Activated gamma-delta T cell (primary cell): Measurements from ENCODE around the gene FOXN1.
"Not testable (repeated sequence)": the region's sequence is repeated elsewhere in the genome, so short reads cannot be mapped to it uniquely, and the experiment has no call there.

Experiments
- DNase-seq: peaks from one replicate; lab custom pipeline; 2025; lab: John Stamatoyannopoulos, UW

Gene FOXN1

GRCh38 chr17:28499684-28500357 is 6.3 kb upstream of the FOXN1 start:
- DNase-seq: no peak

DNA sequence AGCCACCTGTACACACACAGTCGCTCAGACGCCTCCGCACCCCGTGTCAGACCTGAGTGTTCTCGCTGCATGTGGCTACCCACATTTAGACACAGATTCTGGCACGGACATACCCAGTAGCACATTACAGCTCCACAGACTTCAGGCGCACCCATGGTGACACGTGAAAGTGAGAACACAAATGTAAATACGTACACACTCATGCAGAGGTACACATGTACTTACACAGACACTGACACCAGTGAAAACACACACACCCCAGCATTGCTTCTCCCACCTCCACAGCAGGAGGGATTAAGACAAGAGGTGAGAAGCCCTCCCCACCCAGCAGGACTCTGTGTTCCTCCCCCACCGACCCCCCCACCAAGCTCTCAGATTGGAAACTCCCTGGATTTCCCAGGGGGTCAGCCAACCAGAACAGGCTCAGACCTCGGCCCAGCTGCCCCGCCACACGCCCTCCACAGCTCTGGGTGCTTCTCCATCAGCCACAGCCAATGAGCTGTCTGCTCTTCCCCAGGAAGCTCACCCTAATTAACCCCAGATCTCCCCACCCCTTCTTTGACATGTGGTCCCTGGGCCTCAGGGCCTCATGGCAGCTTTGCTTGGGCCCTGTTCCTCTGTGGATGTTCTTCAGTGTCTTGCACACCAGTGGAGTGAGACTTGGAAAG is 5.3 kb upstream of the FOXN1 start:
- DNase-seq: no peak

DNA sequence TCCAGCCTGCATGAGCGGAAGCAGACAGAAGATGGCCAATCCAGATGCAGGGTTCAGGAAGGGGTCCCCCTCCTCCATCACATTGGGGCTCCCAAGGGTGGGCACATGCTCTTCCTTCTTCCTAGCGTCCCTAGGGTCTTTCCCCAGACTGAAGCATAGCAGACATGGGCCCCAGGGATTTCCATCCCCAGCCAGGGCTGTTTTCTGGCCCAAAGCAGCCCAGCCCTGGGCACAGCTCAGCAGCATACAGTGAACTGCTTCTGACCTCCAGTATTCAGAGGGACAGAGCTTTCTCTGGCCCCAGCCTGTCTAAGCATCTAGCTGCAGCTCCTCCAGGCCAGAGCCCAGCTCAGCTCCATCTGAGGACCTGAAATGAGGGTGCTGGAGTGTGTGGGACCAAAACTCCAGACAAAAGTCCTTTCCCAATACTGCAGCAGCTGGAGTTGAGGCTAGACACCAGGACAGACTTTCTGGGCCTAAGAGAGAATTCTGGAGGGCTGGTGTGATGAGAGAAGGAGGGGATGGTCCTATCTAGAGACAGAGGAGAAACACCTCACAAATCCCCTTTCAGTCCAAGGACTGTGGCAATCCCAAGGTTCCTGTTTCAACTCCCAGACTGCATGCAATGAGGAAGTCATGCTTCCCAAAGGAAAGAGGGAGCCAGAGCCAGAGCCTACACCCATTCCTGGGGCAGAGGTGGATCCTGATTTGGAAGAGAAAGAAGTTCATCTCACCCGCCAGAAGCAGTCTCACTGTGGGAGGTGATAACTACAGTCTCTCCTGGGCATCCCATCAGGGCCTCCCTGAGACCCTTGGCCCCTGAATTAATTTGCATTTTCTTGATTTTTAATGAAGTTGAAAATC is 4.5 kb upstream of the FOXN1 start:
- no peak for DNase-seq

GRCh38 chr17:28503420-28503819 is 2.7 kb upstream of the FOXN1 start:
- no peak for DNase-seq

GRCh38 chr17:28506763-28507487 is 777 bp downstream of the FOXN1 start:
- no peak for DNase-seq

- no peak for DNase-seq
Observed at GRCh38 chr17:28507567-28508203, 1.5 kb downstream of the FOXN1 start.

DNA sequence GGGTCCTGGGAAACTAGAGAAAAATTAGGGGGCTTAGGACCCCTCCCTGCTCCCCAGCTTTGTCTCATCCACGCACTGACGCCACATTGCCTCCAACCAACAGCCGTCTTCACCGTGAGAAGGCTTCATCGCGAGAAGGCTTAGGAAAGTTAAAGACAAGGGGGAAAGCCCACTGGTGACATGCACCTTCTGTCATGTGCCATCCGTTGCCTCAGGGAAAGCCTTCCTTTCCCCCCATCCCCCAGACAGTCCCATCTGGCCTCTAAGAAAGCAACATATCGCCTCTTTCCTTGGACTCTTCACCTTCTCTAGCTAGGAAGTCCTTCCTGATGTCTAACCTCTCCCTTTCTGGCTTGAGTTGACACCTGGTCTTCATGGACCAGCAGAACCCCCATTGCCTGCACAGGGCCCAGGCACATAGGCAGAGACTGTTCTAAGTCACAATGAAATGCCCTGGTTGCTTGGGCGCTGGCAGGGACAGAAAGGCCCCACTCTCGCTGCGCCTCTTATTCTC is 2.1 kb downstream of the FOXN1 start:
- no peak for DNase-seq

- no peak for DNase-seq
Observed at GRCh38 chr17:28509789-28510188, 3.6 kb downstream of the FOXN1 start.

DNA sequence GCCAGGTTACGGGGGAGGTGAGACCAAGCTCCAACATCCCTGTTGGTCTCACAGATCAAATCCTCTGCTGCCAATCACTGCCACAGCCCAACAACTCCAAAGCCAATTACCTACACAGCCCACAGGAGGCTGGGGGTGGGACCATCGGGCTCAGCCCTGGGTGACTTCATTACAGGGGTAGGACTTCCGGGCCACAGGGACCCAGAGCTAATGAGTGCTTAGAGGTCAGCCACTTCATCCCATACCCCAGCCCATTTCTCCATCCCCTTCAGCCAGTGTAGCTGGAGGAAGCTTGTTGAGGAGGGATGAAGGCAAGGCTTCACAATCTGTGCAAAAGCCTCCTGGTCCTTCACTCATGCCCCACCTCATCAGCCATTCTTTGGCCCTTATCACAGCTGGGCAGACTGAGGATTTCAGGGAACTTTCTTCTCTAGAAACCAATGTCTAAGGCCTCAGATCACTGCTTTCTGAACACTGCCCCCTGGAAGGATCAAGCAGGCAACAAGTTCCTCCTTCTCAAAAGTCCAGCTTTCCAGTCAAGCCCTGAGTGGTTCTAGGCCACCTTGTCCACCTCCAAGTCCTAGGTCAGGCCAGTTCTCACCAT is 5.8 kb downstream of the FOXN1 start:
- DNase-seq: no peak

- DNase-seq: no peak
Observed at GRCh38 chr17:28513476-28513875, 7.3 kb downstream of the FOXN1 start.

- DNase-seq: no peak
Observed at GRCh38 chr17:28514561-28515002, 8.4 kb downstream of the FOXN1 start.

GRCh38 chr17:28515518-28515917 is 9.4 kb downstream of the FOXN1 start:
- DNase-seq: no peak

GRCh38 chr17:28518132-28518531 is 12.0 kb downstream of the FOXN1 start:
- DNase-seq: no peak

DNA sequence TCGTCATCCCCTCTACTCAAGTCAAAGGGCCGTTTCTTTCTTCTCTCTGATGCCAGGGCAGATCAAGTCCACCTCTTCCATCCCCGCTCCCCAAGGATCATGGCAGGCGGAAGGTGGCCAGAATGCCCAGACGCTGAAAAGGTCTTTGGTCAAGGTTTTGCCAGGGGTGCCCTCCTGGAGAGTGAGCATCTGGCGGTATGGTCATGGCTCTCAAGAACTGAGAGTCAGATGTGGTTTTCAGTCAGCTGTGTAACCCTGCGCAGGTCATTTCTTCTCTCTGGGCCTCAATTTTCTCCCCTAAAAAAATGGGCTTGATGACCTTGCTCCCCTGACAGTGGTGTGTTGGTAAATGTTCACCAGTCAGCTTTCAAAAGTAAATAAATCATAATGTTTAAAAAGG is 12.4 kb downstream of the FOXN1 start:
- no peak for DNase-seq

GRCh38 chr17:28519236-28519635 is 13.1 kb downstream of the FOXN1 start:
- no peak for DNase-seq

DNA sequence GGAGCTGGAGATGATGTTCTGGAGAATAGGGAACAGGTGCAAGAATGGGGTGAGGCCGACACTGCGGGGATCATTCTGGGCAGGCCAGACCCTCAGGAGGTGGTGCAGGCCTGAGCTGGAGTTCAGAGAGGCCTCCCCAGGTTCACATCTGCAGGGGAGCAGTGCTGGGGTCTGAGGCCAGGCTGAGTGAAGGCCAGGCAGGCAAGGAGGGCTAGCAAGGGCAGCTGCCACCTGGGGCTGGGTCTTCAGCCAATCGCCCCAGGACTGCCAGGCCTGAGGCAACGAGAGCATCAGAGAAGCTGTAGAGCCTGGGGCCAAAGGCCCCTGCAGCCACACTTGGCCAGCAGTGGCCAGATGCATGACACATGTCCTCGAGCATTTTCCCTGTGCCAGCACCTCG is 14.5 kb downstream of the FOXN1 start:
- no peak for DNase-seq

GRCh38 chr17:28521311-28522085 is 15.3 kb downstream of the FOXN1 start:
- DNase-seq: no peak

GRCh38 chr17:28522281-28522680 is 16.1 kb downstream of the FOXN1 start:
- DNase-seq: not testable (repeated sequence)

- DNase-seq: no peak
Observed at GRCh38 chr17:28523186-28523585, 17.0 kb downstream of the FOXN1 start.

- no peak for DNase-seq
Observed at GRCh38 chr17:28523876-28524275, 17.7 kb downstream of the FOXN1 start.
